GM23338 (cell line): ENCODE measurements around the gene MTHFD1L. TPM values are rescaled to one million over a fixed set of nuclear protein-coding genes. Genes with fewer than 3 reads are reported as not detected.

Source experiments
- ATAC-seq: fragments of 200-7000 bp; cut with Tn5 transposase; 3 replicates; pipeline ENCODE4 v1.9.1; 2020
- DNase-seq: peaks from one replicate; pipeline ENCODE4 v3.0.0-alpha.2; 2015; ENCODE audit warnings: low spot score
- H2AFZ ChIP-seq: fragments of 200-600 bp; sonication (generic); 2 replicates; pipeline ENCODE4 v1.8.0; 2016; ENCODE audit warnings: antibody characterized with exemption, mild to moderate bottlenecking, moderate library complexity
- H3F3A ChIP-seq: fragments of 200-600 bp; sonication (generic); replicated peaks from 2 replicates; pipeline ENCODE4 v1.8.0; 2017; ENCODE audit warnings: antibody characterized with exemption, mixed run types, low read depth
- H3K27ac ChIP-seq: fragments of 200-600 bp; sonication (generic); 2 replicates; pipeline ENCODE4 v1.6.1; 2016; ENCODE audit warnings: low read depth
- H3K27me3 ChIP-seq: fragments of 200-600 bp; sonication (generic); 2 replicates; pipeline ENCODE4 v1.8.0; 2016; ENCODE audit warnings: mild to moderate bottlenecking, mixed run types, moderate library complexity; ENCODE audit not compliant: insufficient read depth
- H3K36me3 ChIP-seq: fragments of 200-600 bp; sonication (generic); 2 replicates; pipeline ENCODE4 v1.8.0; 2016; ENCODE audit warnings: mild to moderate bottlenecking; ENCODE audit not compliant: insufficient read depth
- H3K4me1 ChIP-seq: fragments of 200-600 bp; sonication (generic); 2 replicates; pipeline ENCODE4 v1.8.0; 2016; ENCODE audit warnings: mild to moderate bottlenecking, moderate library complexity; ENCODE audit not compliant: insufficient read depth
- H3K4me2 ChIP-seq: fragments of 200-600 bp; sonication (generic); 2 replicates; pipeline ENCODE4 v1.7.1; 2017; ENCODE audit warnings: mixed run types
- H3K4me3 ChIP-seq: fragments of 200-600 bp; sonication (generic); 2 replicates; pipeline ENCODE4 v1.6.1; 2016; ENCODE audit warnings: mixed run types
- H3K79me2 ChIP-seq: fragments of 200-600 bp; sonication (generic); replicated peaks from 2 replicates; pipeline ENCODE4 v1.8.0; 2017; ENCODE audit warnings: mild to moderate bottlenecking; ENCODE audit not compliant: insufficient read depth
- H3K9me2 ChIP-seq: fragments of 200-600 bp; sonication (generic); 2 replicates; pipeline ENCODE4 v1.8.0; 2017; ENCODE audit not compliant: insufficient read depth
- H4K20me1 ChIP-seq: fragments of 200-600 bp; sonication (generic); replicated peaks from 2 replicates; pipeline ENCODE4 v1.8.0; 2017; ENCODE audit warnings: mild to moderate bottlenecking; ENCODE audit not compliant: insufficient read depth
- H3K27ac Mint-ChIP-seq: 2 replicates; pipeline ENCODE4 v1.8.0; 2020; ENCODE audit warnings: inconsistent platforms, mild to moderate bottlenecking, moderate library complexity, mixed read lengths
- H3K27me3 Mint-ChIP-seq: 3 replicates; pipeline ENCODE4 v1.8.0; 2022; ENCODE audit warnings: low read depth, mild to moderate bottlenecking, moderate library complexity, mixed read lengths, inconsistent platforms; ENCODE audit not compliant: insufficient read depth, poor library complexity
- H3K36me3 Mint-ChIP-seq: 3 replicates; pipeline ENCODE4 v1.8.0; 2021; ENCODE audit warnings: low read depth, mild to moderate bottlenecking, inconsistent platforms, moderate library complexity, mixed read lengths
- H3K4me1 Mint-ChIP-seq: 3 replicates; pipeline ENCODE4 v1.8.0; 2020; ENCODE audit warnings: mild to moderate bottlenecking, inconsistent platforms, mixed read lengths
- H3K4me3 Mint-ChIP-seq: 3 replicates; pipeline ENCODE4 v1.8.0; 2021; ENCODE audit warnings: moderate library complexity, mild to moderate bottlenecking, inconsistent platforms, mixed read lengths
- H3K9me3 Mint-ChIP-seq: 3 replicates; pipeline ENCODE4 v1.8.0; 2020; ENCODE audit warnings: moderate library complexity, mild to moderate bottlenecking, inconsistent platforms, mixed read lengths
- CREB1 ChIP-seq: fragments of 250-450 bp; sonication (Bioruptor Pico); IDR thresholded peaks from 2 replicates; pipeline ENCODE4 v1.5.0; 2020; ENCODE audit warnings: low read depth, mild to moderate bottlenecking, moderate library complexity
- ETS1 ChIP-seq: IDR thresholded peaks from 2 replicates; pipeline ENCODE4 v1.6.1; 2016; ENCODE audit warnings: antibody characterized with exemption
- EZH2 ChIP-seq: fragments of 200-600 bp; sonication (generic); IDR thresholded peaks from one replicate; pipeline ENCODE4 v1.8.0; 2017; ENCODE audit warnings: antibody characterized with exemption, mild to moderate bottlenecking, low read depth; ENCODE audit not compliant: unreplicated experiment
- EZH2phosphoT487 ChIP-seq: fragments of 200-600 bp; sonication (generic); IDR thresholded peaks from one replicate; pipeline ENCODE4 v1.8.1; 2018; ENCODE audit warnings: antibody characterized with exemption; ENCODE audit not compliant: unreplicated experiment
- JUNB ChIP-seq: IDR thresholded peaks from one replicate; pipeline ENCODE4 v1.6.1; 2016; ENCODE audit warnings: antibody characterized with exemption; ENCODE audit not compliant: unreplicated experiment
- NANOG ChIP-seq: IDR thresholded peaks from 2 replicates; pipeline ENCODE4 v1.6.1; 2016; ENCODE audit warnings: antibody characterized with exemption, borderline replicate concordance
- POLR2AphosphoS5 ChIP-seq: IDR thresholded peaks from 2 replicates; pipeline ENCODE4 v1.6.1; 2016; ENCODE audit warnings: antibody characterized with exemption, low read depth
- ZNF114 ChIP-seq: fragments of 250-450 bp; sonication (Bioruptor Pico); IDR thresholded peaks from 2 replicates; pipeline ENCODE4 v1.5.0; 2020; ENCODE audit warnings: mild to moderate bottlenecking, moderate library complexity
- ZNF331 ChIP-seq: fragments of 250-450 bp; sonication (Bioruptor Pico); IDR thresholded peaks from 2 replicates; pipeline ENCODE4 v1.5.0; 2020; ENCODE audit warnings: low read depth, mild to moderate bottlenecking, moderate library complexity
- ZNF462 ChIP-seq: fragments of 250-450 bp; sonication (Bioruptor Pico); IDR thresholded peaks from 2 replicates; pipeline ENCODE4 v1.5.0; 2020; ENCODE audit warnings: mild to moderate bottlenecking, moderate library complexity
- polyA plus RNA-seq: library from polyadenylated mRNA; unstranded; fragments of >200 nt; fragmentation: Nextera tagmentation; extraction: Ambion mirVana; gene quantifications from 2 replicates; pipeline ENCODE4 v1.2.1, GENCODE V29; 2016
- total RNA-seq: library from RNA; depleted of rRNA; stranded (reverse); fragments of >200 nt; shearing (Covaris generic); gene quantifications from 2 replicates; pipeline ENCODE4 v1.2.3, GENCODE V29; 2014
- TF ChIP-seq, protein P1 (sequence below): IDR thresholded peaks from one replicate; pipeline ENCODE4 v1.6.1; 2018; ENCODE audit warnings: antibody characterized with exemption; ENCODE audit not compliant: unreplicated experiment

MTHFD1L gene
- total and polyA plus RNA-seq, 2 experiments from 2014 or later, result 53.2 to 66.8 TPM

GRCh38 chr6:150840185-150840584, 25.3 kb upstream of the MTHFD1L start:
- TF ChIP-seq EZH2phosphoT487, result no peak
- no peak for TF ChIP-seq POLR2AphosphoS5
- Mint-ChIP-seq H3K36me3 (no peaks in the 10 kb centered on the region), H3K27ac (no peak overlapping the region), H3K9me3 (no peaks in the 10 kb centered on the region), H3K4me1 (peaks cover 7% of the 10 kb centered on the region), H3K27me3 (no peaks in the 10 kb centered on the region), H3K4me3 (no peak overlapping the region)
- H4K20me1 ChIP-seq, result no peaks in the 10 kb centered on the region
- no peaks in the 10 kb centered on the region for H3K36me3 ChIP-seq
- H3K4me2 ChIP-seq, result no peak overlapping the region
- H3K27me3 ChIP-seq, result no peaks in the 10 kb centered on the region
- no peak for ATAC-seq
- H3K4me1 ChIP-seq, result no peaks in the 10 kb centered on the region
- H3K4me3 ChIP-seq, result no peak overlapping the region
- no peaks in the 10 kb centered on the region for H3F3A ChIP-seq
- H3K9me2 ChIP-seq, result no peaks in the 10 kb centered on the region
- H3K79me2 ChIP-seq, result no peaks in the 10 kb centered on the region
- no peak for DNase-seq
- no peak overlapping the region for H3K27ac ChIP-seq
- no peak overlapping the region for H2AFZ ChIP-seq

DNA sequence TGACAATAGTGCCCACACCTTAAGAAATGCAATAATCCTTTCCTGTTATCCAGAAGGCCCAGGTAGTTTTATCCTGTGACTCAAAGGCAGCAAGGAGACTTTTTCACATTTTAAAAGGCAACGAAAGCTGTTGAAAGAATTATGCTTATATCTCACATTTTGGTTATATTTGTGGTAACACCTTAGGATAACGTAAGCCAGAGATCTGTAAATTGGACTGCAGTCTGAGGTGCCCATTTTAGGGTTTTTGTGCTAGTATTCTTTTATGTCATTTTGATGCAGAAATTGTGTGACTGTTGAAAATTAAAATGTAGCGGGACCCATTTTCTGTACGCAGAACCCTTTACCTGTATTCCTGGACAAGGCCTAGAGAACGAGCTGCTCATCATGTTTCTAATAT, 24.3 kb upstream of the MTHFD1L start:
- H3K36me3 Mint-ChIP-seq, result no peaks in the 10 kb centered on the region
- peaks cover 7% of the 10 kb centered on the region for H3K4me1 Mint-ChIP-seq
- no peak overlapping the region for H3K4me3 Mint-ChIP-seq
- TF ChIP-seq POLR2AphosphoS5, result no peak
- no peak for TF ChIP-seq JUNB
- TF ChIP-seq, protein P1, sequence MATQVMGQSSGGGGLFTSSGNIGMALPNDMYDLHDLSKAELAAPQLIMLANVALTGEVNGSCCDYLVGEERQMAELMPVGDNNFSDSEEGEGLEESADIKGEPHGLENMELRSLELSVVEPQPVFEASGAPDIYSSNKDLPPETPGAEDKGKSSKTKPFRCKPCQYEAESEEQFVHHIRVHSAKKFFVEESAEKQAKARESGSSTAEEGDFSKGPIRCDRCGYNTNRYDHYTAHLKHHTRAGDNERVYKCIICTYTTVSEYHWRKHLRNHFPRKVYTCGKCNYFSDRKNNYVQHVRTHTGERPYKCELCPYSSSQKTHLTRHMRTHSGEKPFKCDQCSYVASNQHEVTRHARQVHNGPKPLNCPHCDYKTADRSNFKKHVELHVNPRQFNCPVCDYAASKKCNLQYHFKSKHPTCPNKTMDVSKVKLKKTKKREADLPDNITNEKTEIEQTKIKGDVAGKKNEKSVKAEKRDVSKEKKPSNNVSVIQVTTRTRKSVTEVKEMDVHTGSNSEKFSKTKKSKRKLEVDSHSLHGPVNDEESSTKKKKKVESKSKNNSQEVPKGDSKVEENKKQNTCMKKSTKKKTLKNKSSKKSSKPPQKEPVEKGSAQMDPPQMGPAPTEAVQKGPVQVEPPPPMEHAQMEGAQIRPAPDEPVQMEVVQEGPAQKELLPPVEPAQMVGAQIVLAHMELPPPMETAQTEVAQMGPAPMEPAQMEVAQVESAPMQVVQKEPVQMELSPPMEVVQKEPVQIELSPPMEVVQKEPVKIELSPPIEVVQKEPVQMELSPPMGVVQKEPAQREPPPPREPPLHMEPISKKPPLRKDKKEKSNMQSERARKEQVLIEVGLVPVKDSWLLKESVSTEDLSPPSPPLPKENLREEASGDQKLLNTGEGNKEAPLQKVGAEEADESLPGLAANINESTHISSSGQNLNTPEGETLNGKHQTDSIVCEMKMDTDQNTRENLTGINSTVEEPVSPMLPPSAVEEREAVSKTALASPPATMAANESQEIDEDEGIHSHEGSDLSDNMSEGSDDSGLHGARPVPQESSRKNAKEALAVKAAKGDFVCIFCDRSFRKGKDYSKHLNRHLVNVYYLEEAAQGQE, result no peak
- TF ChIP-seq CREB1, result no peak
- TF ChIP-seq ZNF331 (CRISPR knock-in tag), result no peak
- TF ChIP-seq EZH2, result no peak
- no peak for TF ChIP-seq ZNF114
- TF ChIP-seq ZNF462, result no peak
- TF ChIP-seq ETS1, result no peak
- no peak for TF ChIP-seq NANOG

More for the DNA sequence above, 24.3 kb upstream of the MTHFD1L start:
- Histone ChIP-seq H3K4me2 (no peak overlapping the region), H3K4me1 (no peaks in the 10 kb centered on the region), H2AFZ (no peak overlapping the region), H3K36me3 (no peaks in the 10 kb centered on the region), H3K9me2 (no peaks in the 10 kb centered on the region), H3K4me3 (no peak overlapping the region), H3K79me2 (no peaks in the 10 kb centered on the region), H4K20me1 (no peaks in the 10 kb centered on the region), H3K27ac (no peak overlapping the region), H3K27me3 (no peaks in the 10 kb centered on the region), H3F3A (no peaks in the 10 kb centered on the region)
- Mint-ChIP-seq H3K9me3 (no peaks in the 10 kb centered on the region), H3K27ac (no peak overlapping the region), H3K27me3 (no peaks in the 10 kb centered on the region)
- DNase-seq, result no peak
- ATAC-seq, result no peak
